Stimulated activated CD4-positive, alpha-beta T cell treated with anti-CD3 and anti-CD28 coated beads, Interleukin-12 subunit alpha, Interleukin-12 subunit beta, amount 100 ng/mL, for 4 hours (primary cell): ENCODE results near the gene VAV1.
A peak's percentile ranks its signal among the peaks of the same experiment; 100 is the strongest.
"Not testable (repeated sequence)": the region's sequence is repeated elsewhere in the genome, so short reads cannot be mapped to it uniquely, and the experiment has no call there.

Experiments
- DNase-seq: peaks from one replicate; pipeline ENCODE4 v3.0.0-alpha.2; 2020

The VAV1 gene

GRCh38 chr19:6761053-6761676, 11.3 kb upstream of the VAV1 start:
- DNase-seq, result no peak

- DNase-seq, result not testable (repeated sequence)
Observed at GRCh38 chr19:6762253-6762797, 10.2 kb upstream of the VAV1 start.

- DNase-seq, result no peak
Observed at GRCh38 chr19:6765738-6766356, 6.7 kb upstream of the VAV1 start.

- no peak for DNase-seq
Observed at GRCh38 chr19:6766357-6767080, 6.0 kb upstream of the VAV1 start.

GRCh38 chr19:6767081-6767356, 5.5 kb upstream of the VAV1 start:
- no peak for DNase-seq

GRCh38 chr19:6767357-6768235, 4.9 kb upstream of the VAV1 start, which contains the start of gene SH2D3A:
Gene SH2D3A (minus strand): TSS chr19:6767435. CDS start chr19:6763748, 3,687 bp downstream.
- peak; percentile 91 for DNase-seq

GRCh38 chr19:6768236-6768785, 4.2 kb upstream of the VAV1 start:
- no peak for DNase-seq

- DNase-seq, result no peak
Observed at GRCh38 chr19:6769006-6769619, 3.4 kb upstream of the VAV1 start.

GRCh38 chr19:6771648-6772027, 870 bp upstream of the VAV1 start:
- DNase-seq, result not testable (repeated sequence)

- DNase-seq, result no peak
Observed at GRCh38 chr19:6772866-6773322, 386 bp downstream of the VAV1 start.

GRCh38 chr19:6773323-6773931, 919 bp downstream of the VAV1 start:
- peak; percentile 40 for DNase-seq

GRCh38 chr19:6774821-6775707, 2.6 kb downstream of the VAV1 start:
- no peak for DNase-seq

GRCh38 chr19:6776045-6776444, 3.5 kb downstream of the VAV1 start:
- DNase-seq, result not testable (repeated sequence)

- no peak for DNase-seq
Observed at GRCh38 chr19:6776999-6777398, 4.5 kb downstream of the VAV1 start.

GRCh38 chr19:6777434-6777833, 4.9 kb downstream of the VAV1 start:
- no peak for DNase-seq

- DNase-seq, result no peak
Observed at GRCh38 chr19:6778386-6778785, 5.9 kb downstream of the VAV1 start.

- no peak for DNase-seq
Observed at GRCh38 chr19:6779206-6779605, 6.7 kb downstream of the VAV1 start.

- DNase-seq, result no peak
Observed at GRCh38 chr19:6787393-6787792, 14.9 kb downstream of the VAV1 start.

GRCh38 chr19:6788896-6789295, 16.4 kb downstream of the VAV1 start:
- no peak for DNase-seq
